HepG2 (cell line): Measurements from ENCODE around the gene RP2. TPM values are rescaled to one million over a fixed set of nuclear protein-coding genes. Genes with fewer than 3 reads are reported as not detected.

Source experiments
- AFF4 ChIP-seq: sonication (generic); formaldehyde crosslinking; IDR thresholded peaks from 2 replicates; pipeline ENCODE4 v1.4.0; 2020; ENCODE audit warnings: missing genetic modification reagents
- GABPB1 ChIP-seq: IDR thresholded peaks from 2 replicates; pipeline ENCODE4 v1.6.1; 2016; ENCODE audit warnings: mild to moderate bottlenecking, missing genetic modification reagents, moderate library complexity, missing compliant biosample characterization
- GPN1 ChIP-seq: sonication (generic); formaldehyde crosslinking; IDR thresholded peaks from 2 replicates; pipeline ENCODE4 v1.5.1; 2020; ENCODE audit warnings: missing genetic modification reagents, borderline replicate concordance
- GZF1 ChIP-seq: sonication (generic); formaldehyde crosslinking; IDR thresholded peaks from 2 replicates; pipeline ENCODE4 v1.5.1; 2020; ENCODE audit warnings: mild to moderate bottlenecking, missing genetic modification reagents
- HINFP ChIP-seq: sonication (generic); formaldehyde crosslinking; IDR thresholded peaks from 2 replicates; pipeline ENCODE4 v1.4.0; 2020; ENCODE audit warnings: low read depth, mild to moderate bottlenecking, missing genetic modification reagents
- HOXA9 ChIP-seq: sonication (generic); formaldehyde crosslinking; IDR thresholded peaks from 2 replicates; pipeline ENCODE4 v1.8.1; 2022; ENCODE audit warnings: missing genetic modification reagents, mild to moderate bottlenecking, moderate library complexity, borderline replicate concordance
- SAFB2 ChIP-seq: sonication (generic); formaldehyde crosslinking; IDR thresholded peaks from 2 replicates; pipeline ENCODE4 v1.5.1; 2020; ENCODE audit warnings: missing genetic modification reagents, low read depth, mild to moderate bottlenecking, borderline replicate concordance
- TEAD3 ChIP-seq: optimal IDR thresholded peaks from 2 replicates; pipeline ENCODE3; 2016; ENCODE audit warnings: borderline replicate concordance
- ZNF280D ChIP-seq: sonication (generic); formaldehyde crosslinking; IDR thresholded peaks from 2 replicates; pipeline ENCODE4 v1.5.1; 2020; ENCODE audit warnings: mild to moderate bottlenecking, missing genetic modification reagents
- ZNF30 ChIP-seq: sonication (generic); formaldehyde crosslinking; IDR thresholded peaks from 2 replicates; pipeline ENCODE4 v1.5.0; 2020; ENCODE audit warnings: mild to moderate bottlenecking, missing genetic modification reagents
- ZNF512B ChIP-seq: sonication (generic); formaldehyde crosslinking; IDR thresholded peaks from 2 replicates; pipeline ENCODE4 v1.5.1; 2020; ENCODE audit warnings: missing genetic modification reagents, mild to moderate bottlenecking, borderline replicate concordance
- ZNF530 ChIP-seq: sonication (generic); formaldehyde crosslinking; IDR thresholded peaks from 2 replicates; pipeline ENCODE4 v1.5.0; 2020; ENCODE audit warnings: low read depth, mild to moderate bottlenecking, missing genetic modification reagents
- ZNF547 ChIP-seq: sonication (generic); formaldehyde crosslinking; IDR thresholded peaks from 2 replicates; pipeline ENCODE4 v1.5.1; 2020; ENCODE audit warnings: mild to moderate bottlenecking, missing genetic modification reagents
- ZNF709 ChIP-seq: sonication (generic); formaldehyde crosslinking; IDR thresholded peaks from 2 replicates; pipeline ENCODE4 v1.5.0; 2020; ENCODE audit warnings: mild to moderate bottlenecking, missing genetic modification reagents
- ZNF710 ChIP-seq: sonication (generic); formaldehyde crosslinking; IDR thresholded peaks from 2 replicates; pipeline ENCODE4 v1.5.0; 2020; ENCODE audit warnings: mild to moderate bottlenecking, missing genetic modification reagents, borderline replicate concordance
- ZNF747 ChIP-seq: sonication (generic); formaldehyde crosslinking; IDR thresholded peaks from 2 replicates; pipeline ENCODE4 v1.8.1; 2023; ENCODE audit warnings: missing genetic modification reagents, mild to moderate bottlenecking, borderline replicate concordance
- polyA plus RNA-seq, 8 experiments: library from polyadenylated mRNA; depleted of rRNA in 3 of 8; stranded (reverse) in 7 of 8; unstranded in 1 of 8; fragments of >200 nt; fragmentation: Illumina TruSeq in 4 of 8; extraction: Trizol in 4 of 8; gene quantifications; 2 replicates each; pipeline versions ENCODE4 v1.2.1 to v1.2.3, GENCODE V29; 2011 to 2016; ENCODE audit warnings: low read depth in 4 of 8, missing spikeins in 1 of 8, mixed read lengths in 1 of 8; ENCODE audit not compliant: insufficient read depth in 1 of 8
- total RNA-seq, 5 experiments: library from RNA; depleted of rRNA; stranded (reverse); fragments of >200 nt; fragmentation: Illumina TruSeq; extraction: Trizol; gene quantifications; 2 replicates each; pipeline ENCODE4 v1.2.3, GENCODE V29; 2016; ENCODE audit warnings: low read depth in 1 of 5

The RP2 gene
- total and polyA plus RNA-seq, 2 of the 13 experiments (the other 11 are each of a cell fraction or from before 2014, with no cell fraction given) = 5.0 to 9.9 TPM

GRCh38 chrX:46812445-46812844 lies 24.4 kb upstream of the RP2 start (continued):
- TF ChIP-seq HINFP (CRISPR knock-in tag) (no peak), GZF1 (CRISPR knock-in tag) (no peak), ZNF530 (CRISPR knock-in tag) (no peak), ZNF547 (CRISPR knock-in tag) (no peak), ZNF512B (CRISPR knock-in tag) (no peak), ZNF280D (no peak), ZNF709 (CRISPR knock-in tag) (no peak), ZNF30 (CRISPR knock-in tag) (no peak), ZNF747 (CRISPR knock-in tag) (0 out of 2 replicates have a peak, but pooled peaks have one; percentile 36), ZNF710 (CRISPR knock-in tag) (peak; percentile 68; the same call in 1 of the 2 replicates), GPN1 (CRISPR knock-in tag) (no peak), TEAD3 (CRISPR knock-in tag) (peak; percentile 99), SAFB2 (no peak), GABPB1 (CRISPR knock-in tag) (no peak), AFF4 (no peak), HOXA9 (CRISPR knock-in tag) (no peak)
